Mucosa of rectum (tissue), 2 donors: ENCODE results near the gene NPIPB2.

ENCODE experiments used
- H3K27ac ChIP-seq, 2 donors: one replicate each; pipeline ENCODE4 v1.7.0; 2013; ENCODE audit warnings: inconsistent platforms in 2 of 2, low read depth in 2 of 2, low read length in 2 of 2
- H3K27me3 ChIP-seq, 2 donors: one replicate each; pipeline ENCODE4 v1.7.0; 2013; ENCODE audit warnings: low read length in 2 of 2; ENCODE audit not compliant: control insufficient read depth in 2 of 2, insufficient read depth in 2 of 2
- H3K36me3 ChIP-seq, 2 donors: one replicate each; pipeline ENCODE4 v1.7.0; 2013; ENCODE audit warnings: low read length in 2 of 2; ENCODE audit not compliant: control insufficient read depth in 2 of 2, insufficient read depth in 2 of 2
- H3K4me1 ChIP-seq, 2 donors: one replicate each; pipeline ENCODE4 v1.7.0; 2013; ENCODE audit warnings: low read length in 2 of 2, mild to moderate bottlenecking in 1 of 2; ENCODE audit not compliant: control insufficient read depth in 2 of 2, insufficient read depth in 2 of 2
- H3K4me3 ChIP-seq, 2 donors: one replicate each; pipeline ENCODE4 v1.7.0; 2013; ENCODE audit warnings: low read length in 2 of 2
- H3K9ac ChIP-seq, 2 donors: one replicate each; pipeline ENCODE4 v1.7.0; 2013; ENCODE audit warnings: low read length in 2 of 2, low read depth in 1 of 2, mild to moderate bottlenecking in 1 of 2
- H3K9me3 ChIP-seq, 2 donors: one replicate each; pipeline ENCODE4 v1.7.0; 2013; ENCODE audit warnings: low read length in 2 of 2; ENCODE audit not compliant: control insufficient read depth in 2 of 2
- donor health status: healthy.
- donor health status: Normal muscosa, but diverticular disease.

NPIPB2 gene

GRCh38 chr16:11901091-11901490 lies 40.8 kb downstream of the NPIPB2 start:
- Histone ChIP-seq H3K9ac (no peak overlapping the region), H3K27ac (no peak overlapping the region), H3K36me3 (peaks cover 11 to 15% of the 10 kb centered on the region in 2 donors), H3K27me3 (no peaks in the 10 kb centered on the region), H3K4me3 (no peak overlapping the region), H3K4me1 (no peaks in the 10 kb centered on the region), H3K9me3 (no peaks in the 10 kb centered on the region)

- Histone ChIP-seq H3K9ac (no peak overlapping the region), H3K27me3 (no peaks in the 10 kb centered on the region), H3K4me3 (no peak overlapping the region), H3K27ac (no peak overlapping the region), H3K36me3 (peaks cover 24 to 32% of the 10 kb centered on the region in 2 donors), H3K9me3 (no peaks in the 10 kb centered on the region), H3K4me1 (no peaks in the 10 kb centered on the region)
Observed at GRCh38 chr16:11896486-11897176, 45.2 kb downstream of the NPIPB2 start.

GRCh38 chr16:11893571-11893970 lies 48.3 kb downstream of the NPIPB2 start:
- Histone ChIP-seq H3K36me3 (peaks cover 27 to 36% of the 10 kb centered on the region in 2 donors), H3K9ac (no peak overlapping the region), H3K27ac (no peak overlapping the region), H3K4me3 (no peak overlapping the region), H3K9me3 (no peaks in the 10 kb centered on the region), H3K4me1 (no peaks in the 10 kb centered on the region), H3K27me3 (no peaks in the 10 kb centered on the region)

GRCh38 chr16:11892761-11893160 lies 49.1 kb downstream of the NPIPB2 start:
- no peak overlapping the region for H3K27ac ChIP-seq
- no peaks in the 10 kb centered on the region for H3K4me1 ChIP-seq
- H3K36me3 ChIP-seq: peaks cover 31 to 41% of the 10 kb centered on the region in 2 donors
- H3K9ac ChIP-seq: no peak overlapping the region
- H3K27me3 ChIP-seq: no peaks in the 10 kb centered on the region
- no peaks in the 10 kb centered on the region for H3K9me3 ChIP-seq
- no peak overlapping the region for H3K4me3 ChIP-seq

GRCh38 chr16:11890231-11890965 lies 51.4 kb downstream of the NPIPB2 start:
- no peak overlapping the region for H3K27ac ChIP-seq
- peaks cover 42 to 50% of the 10 kb centered on the region in 2 donors for H3K36me3 ChIP-seq
- H3K9me3 ChIP-seq: no peaks in the 10 kb centered on the region
- no peaks in the 10 kb centered on the region for H3K27me3 ChIP-seq
- no peak overlapping the region for H3K9ac ChIP-seq
- H3K4me1 ChIP-seq: no peaks in the 10 kb centered on the region
- H3K4me3 ChIP-seq: no peak overlapping the region

GRCh38 chr16:11886881-11887280 lies 55.0 kb downstream of the NPIPB2 start:
- Histone ChIP-seq H3K9ac (no peak overlapping the region), H3K4me3 (no peak overlapping the region), H3K9me3 (no peaks in the 10 kb centered on the region), H3K4me1 (no peaks in the 10 kb centered on the region), H3K27me3 (no peaks in the 10 kb centered on the region), H3K36me3 (peaks cover 50 to 52% of the 10 kb centered on the region in 2 donors), H3K27ac (no peak overlapping the region)

- Histone ChIP-seq H3K36me3 (peaks cover 50 to 64% of the 10 kb centered on the region in 2 donors), H3K9ac (no peak overlapping the region), H3K4me3 (no peak overlapping the region), H3K4me1 (no peaks in the 10 kb centered on the region), H3K9me3 (no peaks in the 10 kb centered on the region), H3K27me3 (no peaks in the 10 kb centered on the region), H3K27ac (no peak overlapping the region)
Observed at GRCh38 chr16:11884035-11884434, 57.8 kb downstream of the NPIPB2 start.

- no peak overlapping the region for H3K4me3 ChIP-seq
- H3K27me3 ChIP-seq: no peaks in the 10 kb centered on the region
- peaks cover 39 to 69% of the 10 kb centered on the region in 2 donors for H3K36me3 ChIP-seq
- no peaks in the 10 kb centered on the region for H3K4me1 ChIP-seq
- no peaks in the 10 kb centered on the region for H3K9me3 ChIP-seq
- H3K27ac ChIP-seq: no peak overlapping the region
- no peak overlapping the region for H3K9ac ChIP-seq
Observed at GRCh38 chr16:11880007-11880406, 61.8 kb downstream of the NPIPB2 start.

GRCh38 chr16:11877374-11877773 lies 64.5 kb downstream of the NPIPB2 start:
- Histone ChIP-seq H3K27me3 (no peaks in the 10 kb centered on the region), H3K9ac (no peak overlapping the region), H3K27ac (no peak overlapping the region), H3K36me3 (peaks cover 30 to 74% of the 10 kb centered on the region in 2 donors), H3K9me3 (no peaks in the 10 kb centered on the region), H3K4me1 (no peaks in the 10 kb centered on the region), H3K4me3 (no peak overlapping the region)
